Measurements from ENCODE around the gene MMP28.

MMP28 gene

GRCh38 chr17:35716897-35717465, 78.5 kb downstream of the MMP28 start:
- DNase-seq, result no peak

GRCh38 chr17:35716173-35716572, 79.3 kb downstream of the MMP28 start:
- DNase-seq, result no peak
